Keratinocyte (primary cell): ENCODE measurements around the gene DCLK1. TPM values are rescaled to one million over a fixed set of nuclear protein-coding genes. Genes with fewer than 3 reads are reported as not detected.
"Not testable (repeated sequence)": the region's sequence is repeated elsewhere in the genome, so short reads cannot be mapped to it uniquely, and the experiment has no call there.

ENCODE experiments used
- DNase-seq: peaks from one replicate; pipeline ENCODE4 v3.0.0-alpha.2; 2011; ENCODE audit warnings: low read depth, missing footprints, low spot score
- FAIRE-seq: peaks from 2 replicates; lab custom pipeline; 2011; peaks lifted over from hg19 to GRCh38; lab: Jason Lieb, UNC
- H2AFZ ChIP-seq: 2 replicates; pipeline ENCODE4 v1.6.0; 2012; ENCODE audit warnings: low read length, control low read depth, inconsistent platforms; ENCODE audit not compliant: control insufficient read depth
- H3K27ac ChIP-seq: 2 replicates; pipeline ENCODE4 v1.5.1; 2011; ENCODE audit warnings: low read length; ENCODE audit not compliant: control insufficient read depth, insufficient read depth
- H3K27me3 ChIP-seq: 3 replicates; pipeline ENCODE4 v1.6.0; 2011; ENCODE audit warnings: low read length; ENCODE audit not compliant: control insufficient read depth, insufficient read depth; ENCODE audit errors: extremely low read depth
- H3K36me3 ChIP-seq, 2 experiments: 2 replicates in 1 of 2; 3 replicates in 1 of 2; pipeline ENCODE4 v1.5.1; 2011; ENCODE audit warnings: low read length in 2 of 2, mild to moderate bottlenecking in 1 of 2; ENCODE audit not compliant: control insufficient read depth in 2 of 2, insufficient read depth in 2 of 2; ENCODE audit errors: extremely low read depth in 1 of 2
- H3K4me1 ChIP-seq: 3 replicates; pipeline ENCODE4 v1.5.1; 2011; ENCODE audit warnings: low read length; ENCODE audit not compliant: control insufficient read depth, insufficient read depth; ENCODE audit errors: extremely low read depth
- H3K4me2 ChIP-seq: 3 replicates; pipeline ENCODE4 v1.6.0; 2011; ENCODE audit warnings: low read depth, low read length; ENCODE audit not compliant: control insufficient read depth, insufficient read depth; ENCODE audit errors: extremely low read depth
- H3K4me3 ChIP-seq, 3 experiments: fragments of 200-600 bp in 1 of 3; sonication (generic) in 1 of 3; 2 replicates in 2 of 3; 3 replicates in 1 of 3; pipeline ENCODE4 v1.5.1; 2011 to 2016; ENCODE audit warnings: low read length in 3 of 3, mild to moderate bottlenecking in 3 of 3, control low read depth in 2 of 3, inconsistent platforms in 1 of 3, low read depth in 1 of 3, mixed read lengths in 1 of 3, mixed run types in 1 of 3, moderate library complexity in 1 of 3; ENCODE audit not compliant: control insufficient read depth in 2 of 3, insufficient read depth in 2 of 3; ENCODE audit errors: extremely low read depth in 1 of 3
- H3K79me2 ChIP-seq: 2 replicates; pipeline ENCODE4 v1.6.0; 2012; ENCODE audit warnings: low read length; ENCODE audit not compliant: control insufficient read depth, insufficient read depth
- H3K9ac ChIP-seq: 3 replicates; pipeline ENCODE4 v1.6.0; 2011; ENCODE audit warnings: low read length; ENCODE audit not compliant: control insufficient read depth, insufficient read depth; ENCODE audit errors: extremely low read depth
- H3K9me1 ChIP-seq: 3 replicates; pipeline ENCODE4 v1.6.0; 2011; ENCODE audit warnings: low read length; ENCODE audit not compliant: control insufficient read depth, insufficient read depth; ENCODE audit errors: extremely low read depth
- H3K9me3 ChIP-seq: 2 replicates; pipeline ENCODE4 v1.5.1; 2012; ENCODE audit warnings: low read depth, low read length; ENCODE audit not compliant: control insufficient read depth
- H4K20me1 ChIP-seq: 3 replicates; pipeline ENCODE4 v1.6.0; 2011; ENCODE audit warnings: low read length; ENCODE audit not compliant: control insufficient read depth, insufficient read depth; ENCODE audit errors: extremely low read depth
- EZH2 ChIP-seq: IDR thresholded peaks from one replicate; pipeline ENCODE4 v1.6.1; 2012; ENCODE audit warnings: inconsistent platforms, mild to moderate bottlenecking, low read length, moderate library complexity
- dilution Hi-C: fragments of 300-500 bp; cut with MboI; formaldehyde crosslinking; loops from one replicate; pipeline ENCODE4 v1.7.0; 2020; ENCODE audit warnings: low sequenced_read_pairs; ENCODE audit not compliant: extremely low pct_ligation_motif_present
- polyA plus RNA-seq, 5 experiments: library from polyadenylated mRNA; depleted of rRNA in 3 of 5; stranded (reverse) in 3 of 5; stranded (forward) in 1 of 5; unstranded in 1 of 5; fragments of >200 nt; gene quantifications; 1 replicate in 1 of 5; 2 replicates in 3 of 5; 3 replicates in 1 of 5; pipeline versions ENCODE4 v1.2.1 to v1.2.3, GENCODE V29; 2011 to 2012; ENCODE audit warnings: missing spikeins in 2 of 5, low read depth in 1 of 5, low replicate concordance in 1 of 5
- TF ChIP-seq, protein P1 (sequence below), 3 experiments: IDR thresholded peaks in 1 of 3; conservative IDR thresholded peaks in 1 of 3; optimal IDR thresholded peaks in 1 of 3; 2 replicates in 2 of 3; 3 replicates in 1 of 3; pipeline versions ENCODE3 to v1.5.1; 2011; ENCODE audit warnings: low read length in 3 of 3, mild to moderate bottlenecking in 3 of 3, moderate library complexity in 2 of 3, control low read depth in 1 of 3, inconsistent platforms in 1 of 3; ENCODE audit not compliant: insufficient read depth in 2 of 3; ENCODE audit errors: extremely low read depth in 1 of 3

Gene DCLK1
- polyA plus RNA-seq, 1 donor (not counting 4 experiments of a cell fraction or from before 2014, with no cell fraction given): 0.04 TPM

DNA sequence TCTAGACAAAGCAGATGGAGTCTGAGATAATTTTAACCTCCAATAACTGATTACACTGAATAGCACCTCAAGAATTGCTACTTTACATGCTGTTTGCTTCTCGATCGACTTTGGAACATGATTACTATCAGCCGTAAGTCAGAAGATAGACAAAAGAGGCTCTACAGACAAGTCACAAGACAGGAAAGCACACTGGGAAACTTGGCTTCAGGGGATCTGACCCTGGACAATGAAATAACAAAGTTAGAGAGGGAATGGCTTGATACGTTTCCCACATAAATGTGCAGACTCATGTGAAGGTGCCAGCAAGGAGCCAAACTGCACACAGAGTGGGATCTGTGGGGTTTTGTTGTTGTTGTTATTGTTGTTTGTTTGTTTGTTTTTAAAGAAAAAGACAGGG lies 28.5 kb downstream of the DCLK1 start:
- FAIRE-seq: no peak
- H3K79me2 ChIP-seq: no peaks in the 10 kb centered on the region
- TF ChIP-seq EZH2: no peak
- TF ChIP-seq, protein P1, sequence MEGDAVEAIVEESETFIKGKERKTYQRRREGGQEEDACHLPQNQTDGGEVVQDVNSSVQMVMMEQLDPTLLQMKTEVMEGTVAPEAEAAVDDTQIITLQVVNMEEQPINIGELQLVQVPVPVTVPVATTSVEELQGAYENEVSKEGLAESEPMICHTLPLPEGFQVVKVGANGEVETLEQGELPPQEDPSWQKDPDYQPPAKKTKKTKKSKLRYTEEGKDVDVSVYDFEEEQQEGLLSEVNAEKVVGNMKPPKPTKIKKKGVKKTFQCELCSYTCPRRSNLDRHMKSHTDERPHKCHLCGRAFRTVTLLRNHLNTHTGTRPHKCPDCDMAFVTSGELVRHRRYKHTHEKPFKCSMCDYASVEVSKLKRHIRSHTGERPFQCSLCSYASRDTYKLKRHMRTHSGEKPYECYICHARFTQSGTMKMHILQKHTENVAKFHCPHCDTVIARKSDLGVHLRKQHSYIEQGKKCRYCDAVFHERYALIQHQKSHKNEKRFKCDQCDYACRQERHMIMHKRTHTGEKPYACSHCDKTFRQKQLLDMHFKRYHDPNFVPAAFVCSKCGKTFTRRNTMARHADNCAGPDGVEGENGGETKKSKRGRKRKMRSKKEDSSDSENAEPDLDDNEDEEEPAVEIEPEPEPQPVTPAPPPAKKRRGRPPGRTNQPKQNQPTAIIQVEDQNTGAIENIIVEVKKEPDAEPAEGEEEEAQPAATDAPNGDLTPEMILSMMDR (optimal IDR thresholded peaks at IDR 0.05 in 1 of 3, IDR thresholded peaks at IDR 0.05 in 1 of 3, conservative IDR thresholded peaks at IDR 0.05 in 1 of 3; ENCODE audit: extremely low read depth in 1 of 3, insufficient read depth in 2 of 3, low read length in 3 of 3): no peak

DNA sequence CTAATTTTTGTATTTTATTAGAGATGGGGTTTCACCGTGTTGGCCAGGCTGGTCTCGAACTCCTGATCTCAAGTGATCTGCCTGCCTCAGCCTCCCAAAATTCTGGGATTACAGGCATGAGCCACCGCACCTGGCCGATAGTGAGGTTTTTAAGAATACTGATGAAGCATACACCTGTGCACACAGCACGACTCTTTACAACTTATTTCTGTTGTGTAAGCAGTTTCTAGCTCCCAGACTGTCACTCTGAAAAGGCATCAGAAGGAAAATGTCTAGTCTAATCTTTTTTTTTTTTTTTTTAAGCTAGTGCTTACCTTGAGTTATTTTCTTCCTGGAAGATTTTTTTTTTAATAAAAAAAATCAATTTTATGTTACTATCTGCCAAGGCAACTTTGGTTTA lies 29.3 kb downstream of the DCLK1 start:
- H3K4me1 ChIP-seq, dilution Hi-C loops, FAIRE-seq, H3K9me1 ChIP-seq, H2AFZ ChIP-seq, H3K4me3 ChIP-seq, H3K79me2 ChIP-seq, H3K9me3 ChIP-seq, H3K9ac ChIP-seq, H3K27me3 ChIP-seq, DNase-seq, H3K27ac ChIP-seq, H3K36me3 ChIP-seq, H4K20me1 ChIP-seq, H3K4me2 ChIP-seq: not testable (repeated sequence)

More for the DNA sequence above, 28.5 kb downstream of the DCLK1 start:
- no peak for DNase-seq
- Histone ChIP-seq H3K27ac (no peak overlapping the region), H3K4me2 (no peak overlapping the region), H2AFZ (no peak overlapping the region), H3K4me1 (no peaks in the 10 kb centered on the region), H3K9me3 (no peaks in the 10 kb centered on the region), H3K4me3 (no peak overlapping the region), H3K27me3 (no peaks in the 10 kb centered on the region), H3K9me1 (no peaks in the 10 kb centered on the region), H3K9ac (no peak overlapping the region), H4K20me1 (no peaks in the 10 kb centered on the region), H3K36me3 (no peaks in the 10 kb centered on the region)
- dilution Hi-C loops: no loop called here

- no peak for FAIRE-seq
- dilution Hi-C loops: no loop called here
Observed at GRCh38 chr13:36101157-36101556, 30.0 kb downstream of the DCLK1 start.

More at GRCh38 chr13:36101157-36101556, 30.0 kb downstream of the DCLK1 start:
- Histone ChIP-seq H3K9me1 (no peaks in the 10 kb centered on the region), H3K4me1 (no peaks in the 10 kb centered on the region), H3K27ac (no peak overlapping the region), H3K9ac (no peak overlapping the region), H3K79me2 (no peaks in the 10 kb centered on the region), H3K9me3 (no peaks in the 10 kb centered on the region), H3K4me2 (no peak overlapping the region), H2AFZ (no peak overlapping the region), H3K36me3 (no peaks in the 10 kb centered on the region), H4K20me1 (no peaks in the 10 kb centered on the region), H3K4me3 (no peak overlapping the region), H3K27me3 (no peaks in the 10 kb centered on the region)
- no peak for DNase-seq
- TF ChIP-seq, protein P1 (optimal IDR thresholded peaks at IDR 0.05 in 1 of 3, IDR thresholded peaks at IDR 0.05 in 1 of 3, conservative IDR thresholded peaks at IDR 0.05 in 1 of 3; ENCODE audit: extremely low read depth in 1 of 3, insufficient read depth in 2 of 3, low read length in 3 of 3): no peak
- no peak for TF ChIP-seq EZH2
